GM12873 (cell line): ENCODE measurements around the gene UBE2G1.

Source experiments
- TF ChIP-seq, protein P1 (sequence below): IDR thresholded peaks from 2 replicates; pipeline ENCODE4 v1.5.1; 2012; ENCODE audit warnings: low read depth, mild to moderate bottlenecking, moderate library complexity, low read length, control low read depth; ENCODE audit not compliant: insufficient read depth; ENCODE audit errors: missing control alignments

UBE2G1 gene

DNA sequence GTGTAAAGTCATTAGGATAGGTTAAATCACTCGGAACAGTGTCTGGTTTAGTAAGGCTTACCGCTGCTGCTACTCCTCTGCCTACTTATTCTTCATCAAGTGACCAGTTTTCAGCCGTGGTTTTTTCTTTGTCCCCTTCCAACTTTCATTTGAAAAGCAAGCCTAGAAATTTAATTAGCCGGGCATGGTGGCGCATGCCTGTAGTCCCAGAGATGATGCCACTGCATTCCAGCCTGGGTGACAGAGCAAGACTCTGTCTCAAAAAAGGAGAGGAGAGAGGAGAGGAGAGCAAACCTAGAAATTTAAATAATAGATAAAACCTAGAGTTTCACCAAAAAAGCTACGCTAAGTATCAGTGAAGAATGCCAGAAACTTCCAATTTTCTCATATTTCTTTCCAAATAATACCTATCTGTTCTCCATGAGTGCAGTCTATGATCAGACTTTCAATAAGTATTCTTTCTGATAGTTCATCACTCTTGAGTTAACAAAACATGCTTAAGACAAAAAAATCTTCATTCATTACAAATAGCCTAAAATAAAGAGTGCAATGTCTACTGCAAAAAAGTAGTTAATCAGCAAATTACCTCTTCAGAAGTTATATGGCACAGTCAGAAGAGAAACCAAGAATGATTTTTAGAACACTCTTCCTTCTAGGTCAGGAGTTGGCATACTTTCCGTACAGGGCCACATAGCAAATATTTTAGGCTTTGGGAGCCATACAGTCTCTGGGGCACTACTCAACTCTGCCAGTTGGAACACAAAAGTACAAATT is 117.8 kb downstream of the UBE2G1 start:
- TF ChIP-seq, protein P1, sequence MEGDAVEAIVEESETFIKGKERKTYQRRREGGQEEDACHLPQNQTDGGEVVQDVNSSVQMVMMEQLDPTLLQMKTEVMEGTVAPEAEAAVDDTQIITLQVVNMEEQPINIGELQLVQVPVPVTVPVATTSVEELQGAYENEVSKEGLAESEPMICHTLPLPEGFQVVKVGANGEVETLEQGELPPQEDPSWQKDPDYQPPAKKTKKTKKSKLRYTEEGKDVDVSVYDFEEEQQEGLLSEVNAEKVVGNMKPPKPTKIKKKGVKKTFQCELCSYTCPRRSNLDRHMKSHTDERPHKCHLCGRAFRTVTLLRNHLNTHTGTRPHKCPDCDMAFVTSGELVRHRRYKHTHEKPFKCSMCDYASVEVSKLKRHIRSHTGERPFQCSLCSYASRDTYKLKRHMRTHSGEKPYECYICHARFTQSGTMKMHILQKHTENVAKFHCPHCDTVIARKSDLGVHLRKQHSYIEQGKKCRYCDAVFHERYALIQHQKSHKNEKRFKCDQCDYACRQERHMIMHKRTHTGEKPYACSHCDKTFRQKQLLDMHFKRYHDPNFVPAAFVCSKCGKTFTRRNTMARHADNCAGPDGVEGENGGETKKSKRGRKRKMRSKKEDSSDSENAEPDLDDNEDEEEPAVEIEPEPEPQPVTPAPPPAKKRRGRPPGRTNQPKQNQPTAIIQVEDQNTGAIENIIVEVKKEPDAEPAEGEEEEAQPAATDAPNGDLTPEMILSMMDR = no peak

DNA sequence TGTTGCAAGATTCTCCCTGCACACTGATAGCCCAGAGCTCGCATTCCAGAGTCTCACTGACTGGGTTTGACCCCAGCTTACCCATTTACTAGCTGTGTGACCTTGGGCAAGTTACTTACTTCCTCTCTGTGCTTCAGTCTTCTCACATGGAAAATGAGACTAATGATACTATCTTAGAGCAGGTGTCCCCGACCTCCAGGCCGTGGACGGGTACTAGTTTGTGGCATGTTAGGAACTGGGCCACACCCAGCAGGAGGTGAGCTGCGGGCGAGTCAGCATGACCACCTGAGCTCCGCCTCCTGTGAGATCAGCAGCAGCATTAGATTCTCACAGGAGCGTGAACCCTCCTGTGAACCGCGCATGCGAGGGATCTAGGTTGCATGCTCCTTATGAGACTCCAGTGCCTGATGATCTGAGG is 118.5 kb downstream of the UBE2G1 start:
- TF ChIP-seq, protein P1 = no peak

DNA sequence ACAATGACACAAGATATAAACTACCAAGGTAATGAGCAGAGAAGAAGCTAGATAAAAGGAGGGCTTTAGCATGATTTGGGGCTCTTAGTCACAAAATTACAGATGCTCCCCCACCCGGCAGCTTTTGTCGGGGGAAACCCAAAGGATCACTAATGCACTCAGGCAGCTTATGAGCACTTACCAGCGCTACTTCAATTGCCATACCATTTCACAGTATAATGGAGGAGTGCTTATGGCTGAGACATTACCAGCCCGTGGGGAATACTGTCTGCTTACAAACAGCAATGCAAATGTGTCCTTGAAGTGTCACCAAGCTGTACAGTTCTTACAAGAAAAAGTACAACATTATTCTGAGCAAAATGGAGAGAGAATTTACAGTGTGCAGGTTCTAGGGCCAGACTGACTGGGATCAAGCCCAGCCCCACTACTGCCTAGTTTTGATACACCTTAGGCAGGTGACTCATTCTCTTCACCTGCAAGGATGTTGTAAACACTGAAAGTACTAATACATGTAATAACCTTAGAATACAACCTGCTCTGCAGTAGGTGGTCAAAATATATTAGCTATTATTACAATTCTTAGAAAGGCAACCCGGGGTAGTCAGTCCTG is 119.0 kb downstream of the UBE2G1 start:
- TF ChIP-seq, protein P1 = no peak

DNA sequence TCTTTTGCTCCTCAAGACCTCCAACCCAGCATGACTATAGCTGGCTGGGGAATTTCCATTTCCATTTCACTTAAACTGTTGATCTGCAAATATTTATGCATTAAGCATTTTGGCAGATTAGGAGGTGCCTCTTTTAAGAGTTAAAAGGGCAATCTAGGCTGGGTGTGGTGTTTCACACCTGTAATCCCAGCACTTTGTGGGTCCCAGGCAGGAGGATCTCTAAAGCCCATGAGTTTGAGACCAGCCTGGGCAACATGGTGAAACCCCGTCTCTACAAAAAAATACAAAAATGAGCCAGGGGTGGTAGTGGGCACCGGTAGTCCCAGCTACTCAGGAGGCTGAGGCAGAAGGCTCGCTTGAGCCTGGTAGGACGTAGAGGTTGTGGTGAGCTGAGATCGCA is 119.8 kb downstream of the UBE2G1 start:
- TF ChIP-seq, protein P1 = no peak

DNA sequence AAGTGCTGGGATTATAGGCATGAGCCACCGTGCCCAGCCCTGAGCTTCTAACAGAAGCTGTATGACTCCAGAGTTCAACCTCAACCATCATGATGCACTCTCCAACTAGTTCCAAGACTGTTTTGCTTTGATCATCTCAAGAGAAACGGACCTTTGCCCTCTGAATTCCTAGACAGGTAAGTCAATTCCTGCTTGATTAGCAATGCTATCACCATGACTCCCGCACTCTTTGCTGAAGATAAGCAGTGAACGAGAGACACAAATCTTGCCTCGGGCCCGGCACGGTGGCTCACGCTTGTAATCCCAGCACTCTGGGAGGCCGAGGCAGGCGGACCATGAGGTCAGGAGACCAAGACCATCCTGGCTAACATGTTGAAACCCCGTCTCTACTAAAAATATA is 124.9 kb downstream of the UBE2G1 start:
- TF ChIP-seq, protein P1 = no peak

DNA sequence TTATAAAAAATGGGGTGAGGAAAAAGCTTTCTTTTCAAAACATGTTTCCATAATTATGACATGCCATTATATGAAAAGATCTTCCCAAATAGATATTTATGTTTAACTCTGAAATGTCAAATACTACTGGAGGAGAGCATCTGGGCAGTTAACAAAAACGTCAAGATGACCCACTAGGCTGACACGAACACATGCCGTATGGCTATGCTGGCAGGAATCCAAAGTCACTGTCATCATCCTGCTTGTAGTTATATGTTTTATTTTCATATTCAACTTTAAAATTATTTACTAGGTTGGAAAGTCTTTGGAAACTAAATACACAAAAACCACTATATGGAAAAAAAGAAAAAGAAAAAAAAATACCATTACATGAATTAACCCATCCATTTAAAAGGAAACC is 130.0 kb downstream of the UBE2G1 start:
- TF ChIP-seq, protein P1 = no peak

DNA sequence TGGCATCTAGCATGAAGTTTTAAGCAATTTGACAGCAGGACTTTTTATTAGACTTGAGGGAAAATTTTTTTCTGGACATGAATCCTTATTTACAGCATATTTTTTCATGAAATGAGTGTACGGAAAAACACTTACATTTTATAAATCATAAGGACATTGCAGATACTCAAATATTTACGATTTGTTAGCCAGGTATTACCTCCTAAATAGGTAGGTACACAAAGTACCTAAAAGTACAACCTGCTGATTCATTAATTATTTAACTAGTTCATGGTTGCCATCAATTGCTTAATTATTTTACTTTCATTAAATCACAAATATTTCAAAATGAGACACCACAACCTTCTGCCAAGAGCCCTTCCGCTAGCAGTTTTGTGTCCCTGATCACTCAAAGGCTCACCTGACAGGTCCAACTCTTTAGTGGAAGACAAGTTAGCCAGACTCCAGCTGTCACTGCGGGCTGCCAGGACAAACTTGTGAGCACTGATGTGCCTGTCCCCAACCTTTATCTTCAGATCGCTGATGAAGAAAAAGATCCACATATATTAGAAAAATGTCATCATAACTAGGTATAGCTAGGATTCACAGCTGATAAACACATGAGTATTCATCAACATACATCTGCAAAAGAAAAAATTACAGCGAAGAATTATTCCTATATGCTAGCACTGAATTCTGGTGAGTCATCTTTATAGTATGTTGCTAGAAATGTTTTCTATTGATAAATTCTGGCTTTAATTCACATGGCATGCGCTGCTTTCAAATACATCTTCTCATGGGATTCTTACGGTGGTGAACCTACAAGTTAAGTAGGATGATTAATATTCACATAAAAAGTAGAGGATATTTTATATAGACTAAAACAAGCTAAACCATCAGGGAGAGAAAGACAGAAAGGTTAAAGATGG is 130.8 kb downstream of the UBE2G1 start:
- TF ChIP-seq, protein P1 = no peak
